ENCODE measurements around the gene CAB39. TPM values are rescaled to one million over a fixed set of nuclear protein-coding genes. Genes with fewer than 3 reads are reported as not detected.

CAB39 gene
- 57.8 and 59.8 TPM in 2 replicates for total RNA-seq

GRCh38 chr2:230712443-230713330 lies at the start of gene CAB39:
Gene CAB39, plus strand, starts transcription at chr2:230712842. Its CDS starts 47,160 bp downstream, at chr2:230760002.
- Histone ChIP-seq H3K36me3 (ENCODE audit: control insufficient read depth, insufficient read depth, low read length) (no peaks in the 10 kb centered on the region), H3K27me3 (ENCODE audit: control insufficient read depth, insufficient read depth, low read length) (no peaks in the 10 kb centered on the region), H3K4me3 (ENCODE audit: low read depth, low read length) (peak within 1 kb of the TSS; percentile 89)
- peak; percentile 36 for TF ChIP-seq CTCF (IDR thresholded peaks at IDR 0.05; ENCODE audit: insufficient read depth, low read length, poor library complexity, severe bottlenecking)
- DNase-seq (ENCODE audit: low read depth) = peak; percentile 52

- no peaks in the 10 kb centered on the region for H3K27me3 ChIP-seq (ENCODE audit: control insufficient read depth, insufficient read depth, low read length)
- no peak for TF ChIP-seq CTCF (IDR thresholded peaks at IDR 0.05; ENCODE audit: insufficient read depth, low read length, poor library complexity, severe bottlenecking)
- H3K4me3 ChIP-seq (ENCODE audit: low read depth, low read length) = no peak overlapping the region
- no peaks in the 10 kb centered on the region for H3K36me3 ChIP-seq (ENCODE audit: control insufficient read depth, insufficient read depth, low read length)
- DNase-seq (ENCODE audit: low read depth) = no peak
These were observed 48.5 kb upstream of the CAB39 start for GRCh38 chr2:230664128-230664527.

- TF ChIP-seq CTCF (IDR thresholded peaks at IDR 0.05; ENCODE audit: insufficient read depth, low read length, poor library complexity, severe bottlenecking) = no peak
- no peaks in the 10 kb centered on the region for H3K27me3 ChIP-seq (ENCODE audit: control insufficient read depth, insufficient read depth, low read length)
- H3K36me3 ChIP-seq (ENCODE audit: control insufficient read depth, insufficient read depth, low read length) = no peaks in the 10 kb centered on the region
- no peak for DNase-seq (ENCODE audit: low read depth)
- no peak overlapping the region for H3K4me3 ChIP-seq (ENCODE audit: low read depth, low read length)
These were observed 47.8 kb upstream of the CAB39 start for GRCh38 chr2:230664844-230665243.

- no peak for TF ChIP-seq CTCF (IDR thresholded peaks at IDR 0.05; ENCODE audit: insufficient read depth, low read length, poor library complexity, severe bottlenecking)
- H3K4me3 ChIP-seq (ENCODE audit: low read depth, low read length) = no peak overlapping the region
- H3K27me3 ChIP-seq (ENCODE audit: control insufficient read depth, insufficient read depth, low read length) = no peaks in the 10 kb centered on the region
- no peaks in the 10 kb centered on the region for H3K36me3 ChIP-seq (ENCODE audit: control insufficient read depth, insufficient read depth, low read length)
- no peak for DNase-seq (ENCODE audit: low read depth)
These were observed 47.4 kb upstream of the CAB39 start for GRCh38 chr2:230665263-230665691.

- no peaks in the 10 kb centered on the region for H3K27me3 ChIP-seq (ENCODE audit: control insufficient read depth, insufficient read depth, low read length)
- no peaks in the 10 kb centered on the region for H3K36me3 ChIP-seq (ENCODE audit: control insufficient read depth, insufficient read depth, low read length)
- H3K4me3 ChIP-seq (ENCODE audit: low read depth, low read length) = no peak overlapping the region
- TF ChIP-seq CTCF (IDR thresholded peaks at IDR 0.05; ENCODE audit: insufficient read depth, low read length, poor library complexity, severe bottlenecking) = no peak
- DNase-seq (ENCODE audit: low read depth) = no peak
These were observed 46.2 kb upstream of the CAB39 start for GRCh38 chr2:230666446-230666845.

Measured in kidney epithelial cell (primary cell).